SK-N-SH (cell line): Measurements from ENCODE around the gene SLC9A6.

Experiments
- CHD2 ChIP-seq: fragments of 150-350 bp; IDR thresholded peaks from 2 replicates; pipeline ENCODE4 v1.6.1; 2018; ENCODE audit warnings: low read length; ENCODE audit not compliant: partially characterized antibody
- CTCF ChIP-seq: fragments of 200-600 bp; sonication (generic); IDR thresholded peaks from 2 replicates; pipeline ENCODE4 v1.6.1; 2017; ENCODE audit warnings: antibody characterized with exemption, mild to moderate bottlenecking, moderate library complexity
- ELF1 ChIP-seq: IDR thresholded peaks from 2 replicates; pipeline ENCODE4 v1.4.0; 2012
- GABPA ChIP-seq: IDR thresholded peaks from 2 replicates; pipeline ENCODE4 v1.4.0; 2012; ENCODE audit warnings: low read depth, mild to moderate bottlenecking
- RAD21 ChIP-seq: IDR thresholded peaks from 2 replicates; pipeline ENCODE4 v1.6.1; 2012; ENCODE audit warnings: mild to moderate bottlenecking, low read length
- YY1 ChIP-seq: IDR thresholded peaks from 2 replicates; pipeline ENCODE4 v1.4.0; 2012; ENCODE audit warnings: low read depth, mild to moderate bottlenecking

GRCh38 chrX:136019226-136019625, 34.0 kb downstream of the SLC9A6 start:
- TF ChIP-seq CTCF (no peak), YY1 (no peak), RAD21 (no peak), ELF1 (no peak), CHD2 (no peak), GABPA (no peak)
